GM12878 (cell line): ENCODE data around the gene FGF19.

Source experiments
- BRCA1 ChIP-seq: IDR thresholded peaks from 2 replicates; pipeline ENCODE4 v1.6.1; 2011; ENCODE audit warnings: low read depth, low read length, improper control_type of control experiment
- CEBPZ ChIP-seq: fragments of 150-350 bp; IDR thresholded peaks from 2 replicates; pipeline ENCODE4 v1.6.1; 2016; ENCODE audit warnings: low read depth, low read length
- CTCF ChIP-seq, 3 experiments: IDR thresholded peaks in 2 of 3; conservative IDR thresholded peaks in 1 of 3; 2 replicates each; pipeline ENCODE4 v1.5.1; 2011; ENCODE audit warnings: low read depth in 3 of 3, low read length in 3 of 3, mild to moderate bottlenecking in 3 of 3, control low read depth in 2 of 3, moderate library complexity in 2 of 3, inconsistent platforms in 1 of 3, mixed read lengths in 1 of 3; ENCODE audit not compliant: control insufficient read depth in 2 of 3, insufficient read depth in 1 of 3; ENCODE audit errors: extremely low read depth in 1 of 3
- ESRRA ChIP-seq: IDR thresholded peaks from 2 replicates; pipeline ENCODE4 v1.6.1; 2012; ENCODE audit warnings: mild to moderate bottlenecking, low read length, improper control_type of control experiment
- JUNB ChIP-seq: IDR thresholded peaks from 2 replicates; pipeline ENCODE4 v1.6.1; 2016; ENCODE audit warnings: antibody characterized with exemption, mild to moderate bottlenecking
- MAX ChIP-seq: IDR thresholded peaks from 2 replicates; pipeline ENCODE4 v1.6.1; 2012; ENCODE audit warnings: low read depth, low read length, improper control_type of control experiment
- MTA3 ChIP-seq: IDR thresholded peaks from 2 replicates; pipeline ENCODE4 v1.6.1; 2012; ENCODE audit warnings: low read length, inconsistent platforms, borderline replicate concordance
- POLR2A ChIP-seq: IDR thresholded peaks from 2 replicates; pipeline ENCODE4 v1.6.1; 2011; ENCODE audit warnings: low read depth, mild to moderate bottlenecking, low read length
- POLR2AphosphoS5 ChIP-seq: IDR thresholded peaks from 2 replicates; pipeline ENCODE4 v1.6.1; 2011; ENCODE audit warnings: mild to moderate bottlenecking, low read length, inconsistent platforms
- REST ChIP-seq: IDR thresholded peaks from 2 replicates; pipeline ENCODE4 v1.6.1; 2012; ENCODE audit warnings: mild to moderate bottlenecking, low read depth, low read length
- ZBTB40 ChIP-seq: fragments of 450-650 bp; IDR thresholded peaks from 2 replicates; pipeline ENCODE4 v1.6.1; 2016; ENCODE audit warnings: mild to moderate bottlenecking, moderate library complexity, borderline replicate concordance

- TF ChIP-seq CEBPZ (no peak), MTA3 (no peak), ESRRA (no peak), POLR2A (no peak), MAX (no peak), POLR2AphosphoS5 (no peak), BRCA1 (no peak), CTCF (IDR thresholded peaks at IDR 0.05 in 2 of 3, conservative IDR thresholded peaks at IDR 0.05 in 1 of 3; ENCODE audit: control insufficient read depth in 2 of 3, extremely low read depth in 1 of 3, insufficient read depth in 1 of 3, low read depth in 3 of 3, low read length in 3 of 3) (no peak), JUNB (no peak), ZBTB40 (no peak), REST (no peak)
Measured at GRCh38 chr11:69703768-69704507, at the start of gene FGF19.
